Neural cell (in vitro differentiated cells): ENCODE measurements around the gene NSUN4. TPM values are rescaled to one million over a fixed set of nuclear protein-coding genes. Genes with fewer than 3 reads are reported as not detected.

Experiments
- H2AFZ ChIP-seq: fragments of 200-600, 300-800 bp; sonication (generic), shearing (Covaris generic); 2 replicates; pipeline ENCODE4 v1.6.0; 2014; ENCODE audit warnings: low read depth, mild to moderate bottlenecking, antibody characterized with exemption, low read length, moderate library complexity
- H3F3A ChIP-seq: fragments of 200-600 bp; shearing (Covaris generic); 2 replicates; pipeline ENCODE4 v1.6.1; 2016; ENCODE audit warnings: mild to moderate bottlenecking, moderate library complexity, mixed read lengths, antibody characterized with exemption, low read length; ENCODE audit not compliant: insufficient read depth, poor library complexity, severe bottlenecking
- H3K27ac ChIP-seq: fragments of 200-600, 300-800 bp; sonication (generic), shearing (Covaris generic); 2 replicates; pipeline ENCODE4 v1.5.1; 2014; ENCODE audit warnings: mild to moderate bottlenecking, low read length, moderate library complexity
- H3K27me3 ChIP-seq: fragments of 300-800, 200-600 bp; sonication (generic), shearing (Covaris generic); 2 replicates; pipeline ENCODE4 v1.6.0; 2014; ENCODE audit warnings: mild to moderate bottlenecking, low read depth, low read length, moderate library complexity; ENCODE audit not compliant: insufficient read depth
- H3K36me3 ChIP-seq: fragments of 300-800, 200-600 bp; sonication (generic), shearing (Covaris generic); 2 replicates; pipeline ENCODE4 v1.5.1; 2014; ENCODE audit warnings: mild to moderate bottlenecking, antibody characterized with exemption, low read length, moderate library complexity; ENCODE audit not compliant: insufficient read depth
- H3K4me2 ChIP-seq: fragments of 300-800, 200-600 bp; sonication (generic), shearing (Covaris generic); 2 replicates; pipeline ENCODE4 v1.6.0; 2014; ENCODE audit warnings: mild to moderate bottlenecking, low read length
- H3K4me3 ChIP-seq: fragments of 300-800, 200-600 bp; sonication (generic), shearing (Covaris generic); 2 replicates; pipeline ENCODE4 v1.5.1; 2014; ENCODE audit warnings: mild to moderate bottlenecking, low read length, moderate library complexity
- H3K79me2 ChIP-seq: fragments of 200-600 bp; shearing (Covaris generic); replicated peaks from 2 replicates; pipeline ENCODE4 v1.6.0; 2014; ENCODE audit warnings: mild to moderate bottlenecking, low read length, moderate library complexity; ENCODE audit not compliant: insufficient read depth
- H3K9ac ChIP-seq: fragments of 300-800, 200-600 bp; sonication (generic), shearing (Covaris generic); 2 replicates; pipeline ENCODE4 v1.6.1; 2016; ENCODE audit warnings: mild to moderate bottlenecking, low read length, mixed read lengths
- H3K9me2 ChIP-seq: fragments of 200-600 bp; shearing (Covaris generic); 2 replicates; pipeline ENCODE4 v1.6.1; 2016; ENCODE audit warnings: mild to moderate bottlenecking, low read length, mixed read lengths; ENCODE audit not compliant: insufficient read depth
- H3K9me3 ChIP-seq: fragments of 200-600, 300-800 bp; sonication (generic), shearing (Covaris generic); 2 replicates; pipeline ENCODE4 v1.6.1; 2016; ENCODE audit warnings: mild to moderate bottlenecking, mixed run types, low read length, moderate library complexity, mixed read lengths
- H4K20me1 ChIP-seq: fragments of 200-600 bp; shearing (Covaris generic); 2 replicates; pipeline ENCODE4 v1.6.1; 2016; ENCODE audit warnings: mild to moderate bottlenecking, mixed run types; ENCODE audit not compliant: insufficient read depth
- CTCF ChIP-seq: fragments of 450-650 bp; IDR thresholded peaks from 2 replicates; pipeline ENCODE4 v1.5.1; 2014; ENCODE audit warnings: antibody characterized with exemption, mild to moderate bottlenecking, moderate library complexity; ENCODE audit not compliant: poor library complexity, severe bottlenecking
- EP300 ChIP-seq: fragments of 450-650 bp; conservative IDR thresholded peaks from 2 replicates; pipeline ENCODE4 v1.6.1; 2014; ENCODE audit warnings: antibody characterized with exemption, mild to moderate bottlenecking, moderate library complexity; ENCODE audit not compliant: poor library complexity, severe bottlenecking
- EZH2 ChIP-seq: fragments of 200-600, 300-800 bp; shearing (Covaris generic), sonication (generic); IDR thresholded peaks from 2 replicates; pipeline ENCODE4 v1.6.1; 2014; ENCODE audit warnings: antibody characterized with exemption, low read length, borderline replicate concordance, mild to moderate bottlenecking; ENCODE audit not compliant: insufficient read depth, poor library complexity, severe bottlenecking
- MXI1 ChIP-seq: fragments of 450-650 bp; conservative IDR thresholded peaks from 2 replicates; pipeline ENCODE4 v1.6.1; 2014; ENCODE audit warnings: antibody characterized with exemption, mild to moderate bottlenecking; ENCODE audit not compliant: poor library complexity, severe bottlenecking
- POLR2AphosphoS5 ChIP-seq: IDR thresholded peaks from 2 replicates; pipeline ENCODE4 v1.6.1; 2012
- RAD21 ChIP-seq: fragments of 450-650 bp; conservative IDR thresholded peaks from 2 replicates; pipeline ENCODE4 v1.6.1; 2014; ENCODE audit warnings: antibody characterized with exemption, mild to moderate bottlenecking, moderate library complexity
- REST ChIP-seq: IDR thresholded peaks from 2 replicates; pipeline ENCODE4 v1.6.1; 2012; ENCODE audit warnings: borderline replicate concordance
- SMC3 ChIP-seq: fragments of 450-650 bp; conservative IDR thresholded peaks from 2 replicates; pipeline ENCODE4 v1.6.1; 2014; ENCODE audit warnings: antibody characterized with exemption, mild to moderate bottlenecking, moderate library complexity; ENCODE audit not compliant: poor library complexity
- TAF1 ChIP-seq: IDR thresholded peaks from 2 replicates; pipeline ENCODE4 v1.6.1; 2012; ENCODE audit warnings: low read depth
- polyA plus RNA-seq: library from polyadenylated mRNA; depleted of rRNA; stranded (reverse); fragments of >200 nt; gene quantifications from 2 replicates; pipeline ENCODE4 v1.2.3, GENCODE V29; 2014

The NSUN4 gene
- polyA plus RNA-seq, 1 donor from 2014 or later, result 8.7 TPM

- no peaks in the 10 kb centered on the region for H3K9me2 ChIP-seq
- no peak overlapping the region for H3K9ac ChIP-seq
- H3K36me3 ChIP-seq, result no peaks in the 10 kb centered on the region
- TF ChIP-seq EZH2 (no peak), EP300 (no peak)
- H3K79me2 ChIP-seq, result no peaks in the 10 kb centered on the region
- H3K9me3 ChIP-seq, result no peaks in the 10 kb centered on the region
- H3K27ac ChIP-seq, result no peak overlapping the region
- H3K4me2 ChIP-seq, result no peak overlapping the region
- H3K27me3 ChIP-seq, result no peaks in the 10 kb centered on the region
- no peak overlapping the region for H2AFZ ChIP-seq
- no peak overlapping the region for H3K4me3 ChIP-seq
- H4K20me1 ChIP-seq, result no peaks in the 10 kb centered on the region
- no peaks in the 10 kb centered on the region for H3F3A ChIP-seq
Measured at GRCh38 chr1:46343705-46344104, 3.1 kb downstream of the NSUN4 start.

- Histone ChIP-seq H3K27me3 (no peaks in the 10 kb centered on the region), H3K27ac (no peak overlapping the region), H3K4me3 (no peak overlapping the region), H3K79me2 (no peaks in the 10 kb centered on the region), H3K9me3 (no peaks in the 10 kb centered on the region), H3F3A (no peaks in the 10 kb centered on the region), H3K36me3 (no peaks in the 10 kb centered on the region), H2AFZ (no peak overlapping the region), H3K9me2 (no peaks in the 10 kb centered on the region), H4K20me1 (no peaks in the 10 kb centered on the region), H3K4me2 (no peak overlapping the region), H3K9ac (no peak overlapping the region)
- no peak for TF ChIP-seq EZH2
- TF ChIP-seq CTCF, result no peak
Measured at GRCh38 chr1:46344481-46344880, 3.9 kb downstream of the NSUN4 start.

- Histone ChIP-seq H3K4me2 (no peak overlapping the region), H3K27ac (no peak overlapping the region), H3K9me2 (no peaks in the 10 kb centered on the region), H3K9me3 (no peaks in the 10 kb centered on the region), H3K79me2 (no peaks in the 10 kb centered on the region), H3K9ac (no peak overlapping the region), H2AFZ (no peak overlapping the region), H3F3A (no peaks in the 10 kb centered on the region), H3K4me3 (no peak overlapping the region), H3K27me3 (no peaks in the 10 kb centered on the region), H4K20me1 (no peaks in the 10 kb centered on the region), H3K36me3 (no peaks in the 10 kb centered on the region)
- no peak for TF ChIP-seq CTCF
- TF ChIP-seq TAF1, result no peak
- TF ChIP-seq EP300, result no peak
- TF ChIP-seq POLR2AphosphoS5, result no peak
- no peak for TF ChIP-seq SMC3
- TF ChIP-seq REST, result no peak
- TF ChIP-seq MXI1, result no peak
- no peak for TF ChIP-seq EZH2
- TF ChIP-seq RAD21, result no peak
Measured at GRCh38 chr1:46345281-46345680, 4.7 kb downstream of the NSUN4 start.
